K562 (cell line): ENCODE results near the gene RFWD3.

Source experiments
- ESRRA ChIP-seq: fragments of 450-650 bp; IDR thresholded peaks from 2 replicates; pipeline ENCODE4 v1.6.1; 2014; ENCODE audit warnings: low read depth, mild to moderate bottlenecking, moderate library complexity, borderline replicate concordance
- EZH2 ChIP-seq: IDR thresholded peaks from 2 replicates; pipeline ENCODE4 v1.6.1; 2012; ENCODE audit warnings: low read depth, mild to moderate bottlenecking, inconsistent platforms, low read length, borderline replicate concordance
- HDAC8 ChIP-seq: fragments of 450-650 bp; IDR thresholded peaks from 2 replicates; pipeline ENCODE4 v1.6.1; 2016; ENCODE audit warnings: mild to moderate bottlenecking, missing genetic modification characterization, moderate library complexity, missing compliant biosample characterization
- HNRNPL ChIP-seq: fragments of 200-400 bp; formaldehyde crosslinking; IDR thresholded peaks from 2 replicates; pipeline ENCODE4 v1.6.1; 2017; ENCODE audit warnings: low read depth, mild to moderate bottlenecking, low read length
- POLR2A ChIP-seq: fragments of 450-650 bp; conservative IDR thresholded peaks from 2 replicates; pipeline ENCODE4 v1.6.1; 2016
- ZBTB1 ChIP-seq: sonication (generic); formaldehyde crosslinking; IDR thresholded peaks from 2 replicates; pipeline ENCODE4 v1.8.1; 2023; ENCODE audit warnings: missing genetic modification reagents, low read depth, mild to moderate bottlenecking, borderline replicate concordance
- ZNF668 ChIP-seq: fragments of 250-450 bp; sonication (Bioruptor Pico); IDR thresholded peaks from 2 replicates; pipeline ENCODE4 v1.8.0; 2022; ENCODE audit warnings: mild to moderate bottlenecking, inconsistent platforms
- TF ChIP-seq, protein P1 (sequence below), 3 experiments: IDR thresholded peaks in 2 of 3; conservative IDR thresholded peaks in 1 of 3; 2 replicates each; pipeline ENCODE4 v1.5.1; 2011 to 2012; ENCODE audit warnings: low read length in 3 of 3, mild to moderate bottlenecking in 3 of 3, control low read depth in 2 of 3, improper control_type of control experiment in 1 of 3, inconsistent platforms in 1 of 3, low read depth in 1 of 3, mixed read lengths in 1 of 3, moderate library complexity in 1 of 3; ENCODE audit not compliant: insufficient read depth in 2 of 3
- TF ChIP-seq, protein P2 (sequence below): fragments of 450-650 bp; IDR thresholded peaks from 2 replicates; pipeline ENCODE4 v1.6.1; 2016; ENCODE audit warnings: antibody characterized with exemption

DNA sequence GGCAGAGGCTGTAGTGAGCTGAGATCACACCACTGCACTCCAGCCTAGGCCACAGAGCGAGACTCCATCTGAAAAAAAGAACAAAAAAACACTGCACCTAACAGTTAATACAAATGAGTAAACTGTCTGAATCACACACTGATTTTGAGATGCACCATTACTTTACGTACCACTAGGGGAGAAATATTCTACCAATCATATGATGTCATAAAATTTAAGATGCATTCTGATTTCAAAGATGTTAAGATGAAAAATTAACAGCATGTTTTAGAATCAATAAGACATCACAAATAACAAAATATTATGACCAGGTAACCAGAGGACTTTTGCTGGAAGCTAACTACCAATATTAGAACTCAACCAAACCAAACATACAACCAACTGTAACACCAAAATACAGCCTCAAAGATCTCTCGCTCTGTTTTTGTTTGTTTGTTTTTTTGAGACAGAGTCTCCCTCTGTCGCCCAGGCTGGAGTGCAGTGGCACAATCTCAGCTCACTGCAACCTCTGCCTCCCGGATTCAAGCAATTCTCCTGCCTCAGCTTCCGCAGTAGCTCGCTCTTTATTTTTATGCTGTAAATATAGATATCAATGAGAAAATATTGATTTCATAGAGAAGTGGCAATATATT lies 91.4 kb downstream of the RFWD3 start:
- no peak for TF ChIP-seq POLR2A
- TF ChIP-seq, protein P1, sequence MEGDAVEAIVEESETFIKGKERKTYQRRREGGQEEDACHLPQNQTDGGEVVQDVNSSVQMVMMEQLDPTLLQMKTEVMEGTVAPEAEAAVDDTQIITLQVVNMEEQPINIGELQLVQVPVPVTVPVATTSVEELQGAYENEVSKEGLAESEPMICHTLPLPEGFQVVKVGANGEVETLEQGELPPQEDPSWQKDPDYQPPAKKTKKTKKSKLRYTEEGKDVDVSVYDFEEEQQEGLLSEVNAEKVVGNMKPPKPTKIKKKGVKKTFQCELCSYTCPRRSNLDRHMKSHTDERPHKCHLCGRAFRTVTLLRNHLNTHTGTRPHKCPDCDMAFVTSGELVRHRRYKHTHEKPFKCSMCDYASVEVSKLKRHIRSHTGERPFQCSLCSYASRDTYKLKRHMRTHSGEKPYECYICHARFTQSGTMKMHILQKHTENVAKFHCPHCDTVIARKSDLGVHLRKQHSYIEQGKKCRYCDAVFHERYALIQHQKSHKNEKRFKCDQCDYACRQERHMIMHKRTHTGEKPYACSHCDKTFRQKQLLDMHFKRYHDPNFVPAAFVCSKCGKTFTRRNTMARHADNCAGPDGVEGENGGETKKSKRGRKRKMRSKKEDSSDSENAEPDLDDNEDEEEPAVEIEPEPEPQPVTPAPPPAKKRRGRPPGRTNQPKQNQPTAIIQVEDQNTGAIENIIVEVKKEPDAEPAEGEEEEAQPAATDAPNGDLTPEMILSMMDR (IDR thresholded peaks at IDR 0.05 in 2 of 3, conservative IDR thresholded peaks at IDR 0.05 in 1 of 3; ENCODE audit: insufficient read depth in 2 of 3, low read depth in 1 of 3, low read length in 3 of 3) = no peak
- TF ChIP-seq HDAC8 (tag) = no peak
- no peak for TF ChIP-seq HNRNPL
- TF ChIP-seq, protein P2, sequence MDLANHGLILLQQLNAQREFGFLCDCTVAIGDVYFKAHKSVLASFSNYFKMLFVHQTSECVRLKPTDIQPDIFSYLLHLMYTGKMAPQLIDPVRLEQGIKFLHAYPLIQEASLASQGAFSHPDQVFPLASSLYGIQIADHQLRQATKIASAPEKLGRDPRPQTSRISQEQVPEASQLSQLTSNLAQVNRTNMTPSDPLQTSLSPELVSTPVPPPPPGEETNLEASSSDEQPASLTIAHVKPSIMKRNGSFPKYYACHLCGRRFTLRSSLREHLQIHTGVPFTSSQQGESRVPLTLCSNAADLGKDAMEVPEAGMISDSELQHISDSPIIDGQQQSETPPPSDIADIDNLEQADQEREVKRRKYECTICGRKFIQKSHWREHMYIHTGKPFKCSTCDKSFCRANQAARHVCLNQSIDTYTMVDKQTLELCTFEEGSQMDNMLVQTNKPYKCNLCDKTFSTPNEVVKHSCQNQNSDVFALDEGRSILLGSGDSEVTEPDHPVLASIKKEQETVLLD = no peak
- TF ChIP-seq EZH2 = no peak
- no peak for TF ChIP-seq ESRRA
- no peak for TF ChIP-seq ZNF668 (CRISPR knock-in tag)
- no peak for TF ChIP-seq ZBTB1
